Measurements from ENCODE around the gene ZNF516.

DNA sequence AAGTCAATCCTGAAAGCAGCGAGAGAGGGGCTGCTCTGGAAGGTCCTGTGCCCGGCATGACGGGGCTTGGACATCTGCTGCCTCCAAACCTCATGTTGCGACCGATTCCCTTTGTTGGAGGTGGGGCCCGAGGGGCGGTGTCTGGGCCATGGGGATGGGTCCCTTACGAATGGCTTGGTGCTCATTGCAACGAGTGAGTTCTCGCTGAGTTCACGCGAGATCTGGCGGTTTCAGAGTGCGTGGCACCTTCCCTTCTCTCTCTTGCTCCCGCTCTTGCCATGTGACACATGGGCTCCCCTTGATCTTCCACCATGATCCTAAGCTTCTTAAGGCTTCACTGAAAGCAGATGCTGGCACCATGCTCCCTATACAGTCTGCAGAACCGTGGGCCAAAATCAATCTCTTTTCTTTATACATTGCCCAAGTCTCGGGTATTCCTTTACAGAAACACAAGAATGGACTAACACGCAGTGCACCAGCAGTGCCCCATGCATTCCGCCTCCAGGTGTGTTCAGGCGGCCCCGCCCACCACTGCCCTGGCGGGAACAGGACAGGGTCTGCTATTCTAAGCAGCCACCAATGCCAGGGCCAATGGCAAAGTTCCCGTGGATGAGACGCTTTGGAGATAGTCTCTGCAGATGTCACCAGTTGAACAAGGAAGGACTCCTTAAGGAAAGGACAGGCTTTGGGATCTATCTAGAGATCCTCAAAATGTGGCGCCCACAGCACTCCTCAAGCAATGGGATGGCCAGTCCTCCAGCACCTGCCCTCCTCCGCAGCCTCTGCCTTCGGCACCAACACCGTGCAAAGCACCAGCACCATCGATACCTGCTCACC lies 63.4 kb downstream of the ZNF516 start:
- TF ChIP-seq CTCF (IDR thresholded peaks at IDR 0.05): no peak
- no peak for TF ChIP-seq POLR2A (IDR thresholded peaks at IDR 0.05)
